HepG2 (cell line): ENCODE measurements around the gene PLS1. TPM values are rescaled to one million over a fixed set of nuclear protein-coding genes. Genes with fewer than 3 reads are reported as not detected.
"Not testable (repeated sequence)": the region's sequence is repeated elsewhere in the genome, so short reads cannot be mapped to it uniquely, and the experiment has no call there.

Experiments used
- ATAC-seq: fragments of 200-7000 bp; cut with Tn5 transposase; 3 replicates; pipeline ENCODE4 v1.9.1; 2020; ENCODE audit warnings: mild to moderate bottlenecking, moderate library complexity
- BruUV-seq: library from RNA; stranded (reverse); fragments of 400-500 nt; replicated peaks from 2 replicates; lab custom pipeline; 2021; lab: Mats Ljungman, UMichigan
- CTCF ChIA-PET: fragments of 300-600 bp; formaldehyde crosslinking; extraction: SDS; loops from one replicate; lab custom pipeline; 2021; ENCODE audit warnings: low total read pairs, inconsistent platforms, low intra/inter-chr PET ratio; lab: Yijun Ruan, JAX
- POLR2A ChIA-PET: fragments of 350-600 bp; sonication (Branson Sonifier 250); formaldehyde crosslinking; loops from one replicate; lab custom pipeline; 2020; ENCODE audit warnings: antibody characterized with exemption, inconsistent platforms; lab: Yijun Ruan, JAX
- DNase-seq: peaks from one replicate; pipeline ENCODE4 v3.0.0-alpha.2; 2015; ENCODE audit warnings: low spot score
- FAIRE-seq: peaks from 3 replicates; lab custom pipeline; 2011; peaks lifted over from hg19 to GRCh38; lab: Jason Lieb, UNC
- H2AFZ ChIP-seq: one replicate; pipeline ENCODE4 v1.6.1; 2011; ENCODE audit warnings: low read length, inconsistent platforms
- H3K27ac ChIP-seq: fragments of 300-600 bp; 3 replicates; pipeline ENCODE4 v1.8.0; 2011; ENCODE audit warnings: mixed run types, mild to moderate bottlenecking, mixed read lengths, low read length, inconsistent platforms; ENCODE audit not compliant: insufficient read depth; ENCODE audit errors: extremely low read length
- H3K27me3 ChIP-seq, 2 experiments: fragments of 200-600 bp in 1 of 2; 2 replicates in 1 of 2; 3 replicates in 1 of 2; pipeline versions ENCODE4 v1.6.0 to v1.8.0; 2011; ENCODE audit warnings: low read length in 2 of 2, mild to moderate bottlenecking in 2 of 2, moderate library complexity in 2 of 2, inconsistent platforms in 1 of 2; ENCODE audit not compliant: insufficient read depth in 2 of 2, control insufficient read depth in 1 of 2
- H3K36me3 ChIP-seq, 2 experiments: fragments of 200-600 bp in 1 of 2; replicated peaks in 1 of 2; 2 replicates in 1 of 2; 3 replicates in 1 of 2; pipeline versions ENCODE4 v1.5.1 to v1.8.0; 2011; ENCODE audit warnings: low read length in 2 of 2, inconsistent platforms in 1 of 2; ENCODE audit not compliant: insufficient read depth in 2 of 2, control insufficient read depth in 1 of 2
- H3K4me1 ChIP-seq: 2 replicates; pipeline ENCODE4 v1.5.1; 2012; ENCODE audit warnings: low read length, inconsistent platforms; ENCODE audit not compliant: insufficient read depth
- H3K4me2 ChIP-seq: 2 replicates; pipeline ENCODE4 v1.6.0; 2011; ENCODE audit warnings: low read depth, low read length, inconsistent platforms
- H3K4me3 ChIP-seq, 3 experiments: fragments of 200-600 bp in 1 of 3; sonication (generic), shearing (Covaris generic) in 1 of 3; replicated peaks in 1 of 3; 2 replicates each; pipeline ENCODE4 v1.5.1; 2011 to 2016; ENCODE audit warnings: low read length in 3 of 3, inconsistent platforms in 2 of 3, low read depth in 2 of 3, mild to moderate bottlenecking in 2 of 3, control low read depth in 1 of 3, mixed read lengths in 1 of 3; ENCODE audit not compliant: insufficient read depth in 1 of 3
- H3K79me2 ChIP-seq: one replicate; pipeline ENCODE4 v1.6.1; 2011; ENCODE audit warnings: low read length, inconsistent platforms; ENCODE audit not compliant: insufficient read depth
- H3K9ac ChIP-seq: 2 replicates; pipeline ENCODE4 v1.6.0; 2011; ENCODE audit warnings: mild to moderate bottlenecking, low read depth, low read length, inconsistent platforms; ENCODE audit not compliant: insufficient read depth
- H3K9me3 ChIP-seq: 2 replicates; pipeline ENCODE4 v1.5.1; 2012; ENCODE audit warnings: mild to moderate bottlenecking, low read length
- H4K20me1 ChIP-seq: 2 replicates; pipeline ENCODE4 v1.6.0; 2011; ENCODE audit warnings: inconsistent platforms, mild to moderate bottlenecking, low read length, moderate library complexity; ENCODE audit not compliant: insufficient read depth
- NCOA1 ChIP-seq: sonication (generic); formaldehyde crosslinking; IDR thresholded peaks from 2 replicates; pipeline ENCODE4 v1.9.0; 2021; ENCODE audit warnings: missing genetic modification reagents
- NCOA5 ChIP-seq: sonication (generic); formaldehyde crosslinking; IDR thresholded peaks from 2 replicates; pipeline ENCODE4 v1.4.0; 2020; ENCODE audit warnings: missing genetic modification reagents
- SP5 ChIP-seq: IDR thresholded peaks from 2 replicates; pipeline ENCODE4 v1.6.1; 2016; ENCODE audit warnings: low read depth, borderline replicate concordance
- ZNF577 ChIP-seq: sonication (generic); formaldehyde crosslinking; IDR thresholded peaks from 2 replicates; pipeline ENCODE4 v1.4.0; 2020; ENCODE audit warnings: mild to moderate bottlenecking, low read depth, missing genetic modification reagents, borderline replicate concordance
- ZNF788 ChIP-seq: sonication (generic); formaldehyde crosslinking; IDR thresholded peaks from 2 replicates; pipeline ENCODE4 v1.5.0; 2020; ENCODE audit warnings: mild to moderate bottlenecking, missing genetic modification reagents, borderline replicate concordance
- WGBS: methylation state at CpG from one replicate; pipeline ENCODE4 v1.1.6; 2017; ENCODE audit warnings: low lambda C conversion rate; 5-methylcytosine and 5-hydroxymethylcytosine counted together
- in situ Hi-C: cut with HindIII; loops from 2 replicates; pipeline ENCODE4 v1.10.0; 2017; ENCODE audit warnings: low pct_unique_long_range_greater_than_20kb; ENCODE audit not compliant: extremely low pct_ligation_motif_present
- intact Hi-C: fragments of 100-400 bp; cut with micrococcal nuclease; formaldehyde crosslinking; loops from one replicate; pipeline ENCODE4 v1.10.0; 2022; ENCODE audit not compliant: unreplicated experiment
- polyA plus RNA-seq, 8 experiments: library from polyadenylated mRNA; depleted of rRNA in 3 of 8; stranded (reverse) in 7 of 8; unstranded in 1 of 8; fragments of >200 nt; fragmentation: Illumina TruSeq in 4 of 8; extraction: Trizol in 4 of 8; gene quantifications; 2 replicates each; pipeline versions ENCODE4 v1.2.1 to v1.2.3, GENCODE V29; 2011 to 2016; ENCODE audit warnings: low read depth in 4 of 8, missing spikeins in 1 of 8, mixed read lengths in 1 of 8; ENCODE audit not compliant: insufficient read depth in 1 of 8
- total RNA-seq, 5 experiments: library from RNA; depleted of rRNA; stranded (reverse); fragments of >200 nt; fragmentation: Illumina TruSeq; extraction: Trizol; gene quantifications; 2 replicates each; pipeline ENCODE4 v1.2.3, GENCODE V29; 2016; ENCODE audit warnings: low read depth in 1 of 5

Gene PLS1
- total and polyA plus RNA-seq, 2 of the 13 experiments (the other 11 are each of a cell fraction or from before 2014, with no cell fraction given), result 11.2 to 21.1 TPM

- Histone ChIP-seq H3K9me3 (no peaks in the 10 kb centered on the region), H3K9ac (no peak overlapping the region), H3K27me3 (no peaks in the 10 kb centered on the region), H2AFZ (no peak overlapping the region), H3K27ac (no peak overlapping the region), H3K4me2 (no peak overlapping the region), H3K79me2 (peaks cover 16% of the 10 kb centered on the region), H3K4me1 (peaks cover 9% of the 10 kb centered on the region), H3K4me3 (no peak overlapping the region), H4K20me1 (no peaks in the 10 kb centered on the region), H3K36me3 (no peaks in the 10 kb centered on the region)
- TF ChIP-seq NCOA1 (no peak), ZNF577 (CRISPR knock-in tag) (no peak), NCOA5 (CRISPR knock-in tag) (no peak), ZNF788 (CRISPR knock-in tag) (no peak), SP5 (CRISPR knock-in tag) (no peak)
- no peak for DNase-seq
- no peak for ATAC-seq
- BruUV-seq, result no TSS peak
- in situ Hi-C loops (no loop called here), intact Hi-C loops (no loop called here)
- CTCF ChIA-PET, result no interaction called here
- FAIRE-seq, result no peak
- WGBS, result 95% methylated on average over 13 of the region's 13 CpGs
- POLR2A ChIA-PET, result no interaction called here
These were observed 6.6 kb downstream of the PLS1 start for GRCh38 chr3:142602619-142603385.

GRCh38 chr3:142603386-142603705 lies 7.2 kb downstream of the PLS1 start:
- ATAC-seq, result not testable (repeated sequence)
- peaks cover 12% of the 10 kb centered on the region for H3K79me2 ChIP-seq

More at GRCh38 chr3:142603386-142603705, 7.2 kb downstream of the PLS1 start:
- WGBS, result 98% methylated on average over 7 of the region's 7 CpGs
- H3K4me1 ChIP-seq, POLR2A ChIA-PET, H4K20me1 ChIP-seq, H3K27me3 ChIP-seq, H3K4me3 ChIP-seq, intact Hi-C loops, CTCF ChIA-PET, H3K9me3 ChIP-seq, H3K36me3 ChIP-seq, H3K27ac ChIP-seq, FAIRE-seq, in situ Hi-C loops, H3K9ac ChIP-seq, H2AFZ ChIP-seq, BruUV-seq, DNase-seq, H3K4me2 ChIP-seq: not testable (repeated sequence)
